GM19468 (cell line): ENCODE data around the gene SOX6.
"Not testable (repeated sequence)": the region's sequence is repeated elsewhere in the genome, so short reads cannot be mapped to it uniquely, and the experiment has no call there.

Experiments
- ATAC-seq: cut with Tn5 transposase; IDR thresholded peaks from one replicate; pipeline ENCODE4 v1.9.1; 2021; ENCODE audit warnings: mild to moderate bottlenecking, moderate library complexity, moderate number of reproducible peaks; ENCODE audit not compliant: unreplicated experiment; ENCODE audit errors: extremely low read depth

The SOX6 gene

DNA sequence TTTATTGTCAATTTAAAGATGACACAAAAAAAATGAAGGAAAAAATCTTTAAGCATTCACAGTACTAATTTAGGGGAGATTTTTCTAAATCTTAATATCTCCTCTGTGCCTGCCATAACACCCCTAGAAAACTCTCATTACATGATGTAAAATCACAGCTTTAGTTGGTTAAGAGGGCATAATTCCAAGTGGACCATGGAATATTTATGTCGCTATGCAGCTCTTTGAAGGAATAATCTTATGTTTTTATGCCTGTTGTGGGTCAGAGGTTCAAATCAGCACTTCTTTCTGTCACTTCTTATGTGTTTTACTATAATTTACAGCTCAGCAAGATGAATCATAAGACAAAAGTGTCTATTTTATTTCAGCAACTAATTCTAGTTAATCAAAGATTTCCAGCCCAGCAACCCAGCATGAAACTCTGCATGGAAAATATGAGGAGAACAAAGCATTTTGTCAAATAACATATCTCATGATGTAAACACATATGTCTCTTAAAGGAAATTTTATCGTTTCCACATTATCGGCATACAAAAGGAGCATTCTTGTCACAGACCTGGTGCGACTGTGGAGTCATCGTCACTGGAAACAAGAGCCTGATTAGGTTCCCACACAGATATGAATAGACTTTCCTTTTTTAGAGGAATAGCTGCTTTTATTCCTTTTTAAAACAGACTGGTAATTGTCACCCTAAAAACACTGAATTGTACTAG lies 274.8 kb downstream of the SOX6 start:
- ATAC-seq: no peak

DNA sequence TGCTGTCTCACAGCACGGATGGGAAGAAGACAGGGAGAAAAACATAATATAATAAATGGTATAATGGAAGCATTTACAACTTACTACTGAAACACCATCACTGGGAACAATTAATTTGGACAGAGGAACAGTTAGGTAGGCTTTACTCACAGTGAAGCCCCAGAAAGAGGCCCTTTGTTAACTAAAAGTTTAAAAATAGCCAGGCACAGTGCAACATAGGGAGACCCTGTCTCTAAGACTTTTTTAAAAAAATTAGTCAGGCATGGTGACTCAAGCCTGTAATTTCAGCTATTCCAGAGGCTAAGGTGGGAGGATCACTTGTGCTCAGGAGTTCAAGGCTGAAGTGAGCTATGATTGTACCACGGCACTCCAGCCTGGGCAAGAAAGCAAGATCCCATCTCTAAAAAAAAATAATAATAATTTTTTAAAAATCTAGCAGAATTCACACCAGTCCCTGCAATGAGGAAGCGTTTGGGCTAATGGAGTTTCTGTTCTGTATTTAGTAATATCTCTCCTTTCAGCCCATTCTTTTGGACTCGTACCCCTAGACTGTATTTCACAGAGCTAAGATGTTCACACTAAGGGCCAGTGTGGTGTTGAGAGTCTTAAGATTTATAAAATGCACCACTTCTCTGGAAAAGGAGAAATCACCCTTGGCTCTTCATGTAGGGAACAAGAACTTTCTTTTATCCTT lies 275.5 kb downstream of the SOX6 start:
- no peak for ATAC-seq

DNA sequence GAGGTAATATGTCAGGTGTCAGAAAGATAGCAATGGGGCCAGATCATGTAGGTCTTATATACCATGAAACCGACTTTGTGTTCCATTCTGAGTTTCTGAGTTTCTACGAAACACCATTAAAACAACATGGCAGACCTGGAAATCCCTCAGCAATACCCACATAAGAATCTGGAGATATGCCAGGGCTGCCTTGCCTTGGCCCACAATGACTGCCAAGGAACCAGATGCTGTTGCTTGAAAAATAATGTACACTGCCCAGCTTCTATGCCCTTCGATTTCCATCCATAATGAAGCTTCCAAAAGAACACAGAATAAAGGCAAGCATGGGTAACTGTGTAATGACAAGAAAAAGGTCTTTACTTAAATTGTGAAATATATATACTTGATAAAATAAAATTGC lies 277.4 kb downstream of the SOX6 start:
- no peak for ATAC-seq

DNA sequence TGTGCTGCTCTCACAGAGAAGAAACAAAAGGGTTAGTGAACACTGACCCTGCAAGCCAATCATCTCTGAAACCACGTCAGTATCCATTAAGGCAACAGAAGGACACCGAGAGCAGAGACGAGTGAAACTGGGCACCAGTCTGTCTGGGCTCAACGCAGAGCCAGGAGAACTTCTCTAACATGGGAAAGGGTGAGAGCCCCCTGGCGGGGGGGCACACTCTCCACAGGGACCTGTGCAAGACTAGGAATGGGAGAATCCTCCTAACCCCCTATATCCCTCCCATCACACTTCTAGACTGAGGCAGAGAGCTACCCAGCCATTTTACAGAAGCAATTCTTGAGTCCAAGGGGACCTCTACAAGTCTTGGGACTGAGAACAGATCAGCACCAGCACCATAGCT lies 285.8 kb downstream of the SOX6 start:
- ATAC-seq: no peak

DNA sequence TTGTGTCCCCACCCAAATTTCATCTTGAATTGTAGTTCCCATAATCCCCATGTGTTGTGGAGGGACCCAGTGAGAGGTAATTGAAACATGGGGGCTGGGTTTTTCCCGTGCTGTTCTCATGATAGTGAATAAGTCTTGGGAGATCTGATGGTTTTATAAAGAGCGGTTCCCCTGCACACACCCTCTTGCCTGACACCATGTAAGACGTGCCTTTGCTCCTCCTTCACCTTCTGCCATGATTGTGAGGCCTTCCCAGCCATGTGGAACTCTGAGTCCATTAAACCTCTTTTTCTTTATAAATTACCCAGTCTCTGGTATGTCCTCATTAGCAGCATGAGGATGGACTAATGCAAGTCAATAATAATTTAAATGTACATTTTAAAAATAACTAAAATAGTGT lies 289.1 kb downstream of the SOX6 start:
- ATAC-seq: not testable (repeated sequence)

DNA sequence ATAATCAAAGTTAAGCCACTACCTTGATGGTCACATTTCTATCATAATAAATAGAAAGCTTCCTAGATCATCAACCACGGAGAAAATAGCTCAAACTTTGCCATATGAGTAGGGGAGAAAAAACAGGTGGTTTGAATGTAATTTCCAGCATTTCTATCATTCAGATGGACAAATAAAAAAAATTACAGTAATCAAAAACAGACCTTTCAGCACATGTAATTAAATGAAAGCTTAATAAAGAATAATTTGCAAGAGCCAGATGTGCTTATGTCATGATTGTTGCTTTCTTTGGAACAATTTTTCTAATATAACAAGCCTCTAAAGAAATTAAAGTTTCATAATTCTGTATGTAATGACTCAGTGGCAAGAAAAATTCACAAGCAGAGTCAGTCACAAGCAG lies 297.0 kb downstream of the SOX6 start:
- no peak for ATAC-seq

DNA sequence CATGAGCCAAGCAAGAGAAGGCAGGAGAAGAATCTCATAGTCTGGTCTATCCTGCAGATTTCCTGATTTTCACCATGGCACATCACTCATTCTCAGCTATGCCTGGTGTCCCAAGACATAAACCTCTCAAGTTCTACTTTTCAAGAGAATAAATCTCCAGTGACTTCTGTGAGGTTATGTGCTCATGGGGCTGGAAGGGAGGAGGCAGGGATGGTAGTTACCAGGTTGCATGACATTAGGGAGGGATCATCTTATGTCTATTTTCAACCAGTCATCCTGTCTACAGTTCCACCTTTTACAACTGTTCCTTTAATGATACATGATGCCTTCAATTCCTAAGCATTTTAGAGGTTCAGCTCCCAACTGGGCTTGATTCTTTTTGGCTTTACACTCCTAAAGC lies 297.7 kb downstream of the SOX6 start:
- ATAC-seq: no peak

DNA sequence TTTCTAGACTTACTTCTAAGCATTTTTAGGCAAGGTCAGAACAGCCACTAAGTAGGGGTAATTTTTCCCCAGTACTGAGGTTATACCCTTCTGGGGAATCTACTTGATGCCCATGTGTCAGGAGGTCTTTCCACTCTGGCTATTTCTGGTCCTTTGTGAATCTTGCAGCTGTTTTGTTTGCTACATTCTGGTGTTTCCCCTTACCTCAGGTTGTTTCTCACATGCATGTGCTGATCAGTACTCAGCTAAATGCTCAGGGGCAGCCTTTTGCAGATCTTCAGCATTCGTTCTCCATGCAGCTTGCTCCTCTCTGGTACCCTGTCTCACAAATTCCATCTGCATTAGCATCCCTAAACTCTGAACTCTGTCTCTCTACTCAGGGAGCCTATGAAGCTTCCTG lies 303.6 kb downstream of the SOX6 start:
- no peak for ATAC-seq

DNA sequence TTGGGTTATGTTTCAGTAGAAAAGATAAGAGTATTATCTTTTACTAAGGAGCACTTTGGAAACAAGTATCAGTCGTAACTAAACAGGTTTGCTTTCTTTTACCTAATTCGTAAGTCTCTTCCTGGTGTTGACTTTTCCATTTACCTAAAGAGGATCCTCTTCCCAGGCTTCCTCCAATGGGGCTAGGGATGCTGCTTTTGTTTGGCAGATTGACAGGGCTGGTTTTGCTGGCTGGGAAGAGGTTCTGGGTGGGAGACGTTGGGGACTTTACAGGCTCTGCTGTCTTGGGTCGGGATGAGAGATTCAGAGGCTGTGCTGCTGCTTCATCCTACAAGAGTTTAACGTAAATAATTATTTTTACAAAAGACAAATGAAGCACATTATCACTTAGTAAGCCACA lies 306.7 kb downstream of the SOX6 start:
- no peak for ATAC-seq

DNA sequence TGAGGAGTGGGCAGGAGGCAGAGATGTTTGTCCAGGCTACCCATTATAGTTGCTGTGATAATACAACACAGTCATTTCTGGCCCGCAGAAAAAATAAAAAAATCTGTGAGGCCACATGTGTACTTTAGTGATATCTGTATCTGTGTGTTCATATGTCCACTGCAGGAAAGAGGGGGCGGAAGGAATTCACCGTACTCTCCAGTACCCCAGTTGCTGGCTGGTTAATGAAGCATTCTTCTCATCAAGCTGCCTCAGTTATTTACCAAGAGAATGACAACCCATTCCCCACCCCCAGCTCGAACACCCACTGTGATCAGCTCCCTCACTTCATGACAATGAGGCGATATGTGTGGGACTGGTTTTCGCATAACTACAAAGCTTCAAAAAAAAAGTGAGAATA lies 309.3 kb downstream of the SOX6 start:
- ATAC-seq: no peak

DNA sequence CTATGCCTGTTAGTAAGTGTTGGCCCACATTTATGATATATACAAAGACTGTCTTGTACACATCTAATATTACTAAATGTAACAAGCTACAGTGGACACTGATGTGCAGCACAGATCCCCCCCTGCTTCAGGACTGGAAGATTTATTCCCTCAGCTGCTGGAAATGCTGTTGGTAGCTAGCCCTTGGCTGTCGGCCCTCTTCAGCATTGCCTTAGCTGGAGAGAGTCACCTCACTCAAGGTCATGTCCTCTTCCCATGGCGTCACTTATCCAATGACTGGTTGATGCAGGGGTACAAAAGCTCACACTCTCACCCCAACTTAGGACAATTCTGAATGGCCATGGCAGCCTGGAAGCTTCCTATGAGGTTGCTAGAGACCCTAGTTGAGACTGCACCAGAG lies 312.7 kb downstream of the SOX6 start:
- ATAC-seq: no peak

DNA sequence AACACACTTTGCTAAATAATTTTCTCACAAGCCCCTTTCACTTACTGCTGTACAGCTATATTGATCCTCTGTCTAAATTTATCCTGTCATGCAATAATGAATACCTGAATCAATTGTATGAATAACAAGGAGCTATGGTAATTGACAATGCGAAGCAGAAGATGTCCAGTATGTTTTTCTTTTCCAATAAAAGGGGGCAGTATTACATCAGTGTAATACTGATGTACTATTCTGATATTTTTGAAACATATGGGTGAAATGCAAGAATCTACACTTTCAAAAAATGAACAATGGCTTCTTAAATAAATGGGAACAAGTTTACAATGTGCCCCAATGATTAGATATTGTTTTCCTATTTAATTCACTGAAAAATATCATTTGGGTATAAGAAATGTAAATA lies 315.1 kb downstream of the SOX6 start:
- no peak for ATAC-seq

DNA sequence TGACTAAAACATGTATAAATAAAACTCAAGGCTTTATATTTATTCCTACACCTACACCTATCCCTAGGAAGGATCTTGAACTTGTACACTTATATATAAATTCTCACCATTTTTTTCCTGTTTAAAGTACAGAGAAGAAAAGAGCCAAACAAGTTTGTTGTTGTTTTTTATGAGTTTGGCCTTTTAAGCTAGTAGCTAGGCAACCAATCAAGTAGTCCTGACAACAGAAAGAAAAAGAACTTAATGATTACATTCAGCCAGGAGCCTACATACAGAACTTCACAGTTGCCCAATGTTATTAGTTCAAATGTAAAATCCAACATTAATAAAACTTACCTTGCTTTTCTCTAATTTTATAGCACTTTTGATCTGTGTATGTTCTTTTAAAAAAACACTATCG lies 316.2 kb downstream of the SOX6 start:
- no peak for ATAC-seq

DNA sequence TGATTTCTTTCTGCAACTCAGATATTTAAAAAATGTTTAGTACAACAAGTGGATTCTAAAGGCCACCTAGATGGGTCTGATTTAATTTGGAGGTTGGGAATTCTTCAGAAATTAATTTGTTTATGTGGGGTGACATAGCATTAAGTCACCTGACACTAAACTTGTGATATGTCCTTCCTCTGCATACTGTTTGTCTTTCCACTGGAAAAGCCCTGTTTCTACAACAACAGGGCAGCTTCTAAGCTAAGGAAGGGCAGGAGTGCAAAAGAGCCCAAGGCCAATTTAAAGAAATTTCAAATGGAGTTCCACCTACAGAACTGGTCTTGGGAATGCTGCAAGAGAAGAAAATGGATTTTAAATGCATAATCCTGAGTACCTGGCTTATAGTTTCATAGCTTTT lies 319.2 kb downstream of the SOX6 start:
- ATAC-seq: no peak

DNA sequence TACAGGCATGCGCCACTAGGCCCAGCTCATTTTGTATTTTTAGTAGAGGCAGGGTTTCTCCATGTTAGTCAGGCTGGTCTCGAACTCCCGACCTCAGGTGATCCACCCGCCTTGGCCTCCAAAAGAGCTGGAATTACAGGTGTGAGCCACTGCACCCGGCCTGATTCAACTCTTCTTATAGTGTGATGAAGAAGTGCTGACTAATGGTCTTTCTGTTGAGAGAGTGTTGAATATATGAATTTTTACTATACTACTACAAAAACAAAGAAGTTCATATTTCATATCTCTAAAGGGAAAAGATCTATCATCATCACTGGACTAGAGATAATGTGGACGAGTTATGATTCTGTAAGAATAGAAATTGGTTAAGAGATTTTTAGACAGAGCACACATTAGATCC lies 320.1 kb downstream of the SOX6 start:
- ATAC-seq: no peak

DNA sequence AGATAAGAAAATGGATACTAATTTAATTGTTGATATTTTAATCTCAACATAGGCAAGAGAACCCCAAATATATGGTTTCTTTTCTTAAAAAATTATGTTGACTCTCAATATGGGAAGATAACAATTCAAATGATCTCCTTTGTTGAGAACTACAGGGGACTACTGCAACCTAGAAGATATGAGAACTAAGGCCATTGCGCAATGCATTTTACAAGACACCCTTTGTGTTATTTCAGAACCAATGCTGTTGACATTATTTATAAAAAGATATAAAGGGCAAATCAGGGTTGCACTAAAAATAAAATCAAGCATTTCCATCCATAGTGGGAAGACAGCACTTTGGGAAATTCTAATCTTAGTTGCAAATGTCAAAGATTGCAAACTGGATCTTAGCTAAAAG lies 322.3 kb downstream of the SOX6 start:
- no peak for ATAC-seq

DNA sequence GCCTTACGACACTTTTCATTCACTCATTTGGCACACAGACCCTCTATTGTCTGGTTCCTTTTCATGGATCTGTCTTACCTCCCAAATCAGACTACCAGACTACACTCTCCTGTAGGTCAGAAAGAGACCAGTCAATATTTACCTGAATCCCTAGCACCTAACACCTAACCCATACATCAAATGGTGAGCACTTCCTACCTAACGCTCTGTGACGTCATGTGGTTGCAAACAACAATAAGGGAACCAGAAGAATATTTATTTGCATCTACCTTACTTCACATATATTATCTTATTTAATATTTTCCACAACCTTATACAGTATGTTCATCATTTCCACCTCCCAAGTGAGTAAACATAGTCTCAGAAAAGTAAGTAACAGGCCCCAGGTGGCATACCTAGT lies 323.4 kb downstream of the SOX6 start:
- ATAC-seq: no peak

DNA sequence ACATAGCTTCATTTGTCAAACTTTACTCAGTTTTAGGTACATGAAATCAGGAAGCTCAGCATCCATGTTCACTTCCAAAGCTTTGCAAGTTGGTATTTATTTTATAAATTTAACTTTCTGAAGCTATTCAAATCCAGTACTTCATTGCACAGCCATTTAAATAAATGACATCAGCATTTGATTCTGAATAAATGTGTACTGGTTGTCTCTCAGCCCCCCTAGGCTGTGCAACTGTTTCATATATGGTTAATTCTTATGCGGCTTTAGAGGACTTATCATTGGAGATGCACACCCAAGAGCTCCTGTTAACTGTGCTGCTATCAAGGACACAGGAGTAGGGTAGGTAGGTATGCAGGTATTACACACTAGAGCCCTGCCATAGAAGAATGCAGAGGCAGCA lies 325.1 kb downstream of the SOX6 start:
- no peak for ATAC-seq

DNA sequence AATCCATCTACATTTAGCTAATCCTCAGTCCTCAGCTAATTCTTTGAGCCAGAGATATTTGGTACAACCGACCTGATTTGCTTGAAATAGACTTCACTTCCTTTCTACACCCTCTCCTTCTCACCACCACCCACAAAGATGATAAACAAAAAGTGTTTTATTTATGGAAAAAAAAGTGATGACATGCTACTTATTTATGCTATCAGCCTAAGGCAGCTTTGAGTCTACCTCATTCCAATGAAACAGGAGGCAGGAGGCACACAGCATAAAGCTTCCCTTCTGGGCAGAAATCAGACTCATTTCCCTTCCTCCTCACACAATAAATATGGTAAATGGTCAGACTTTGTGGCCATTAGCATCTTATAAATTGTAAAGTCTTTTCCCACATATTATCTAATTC lies 325.7 kb downstream of the SOX6 start:
- no peak for ATAC-seq

DNA sequence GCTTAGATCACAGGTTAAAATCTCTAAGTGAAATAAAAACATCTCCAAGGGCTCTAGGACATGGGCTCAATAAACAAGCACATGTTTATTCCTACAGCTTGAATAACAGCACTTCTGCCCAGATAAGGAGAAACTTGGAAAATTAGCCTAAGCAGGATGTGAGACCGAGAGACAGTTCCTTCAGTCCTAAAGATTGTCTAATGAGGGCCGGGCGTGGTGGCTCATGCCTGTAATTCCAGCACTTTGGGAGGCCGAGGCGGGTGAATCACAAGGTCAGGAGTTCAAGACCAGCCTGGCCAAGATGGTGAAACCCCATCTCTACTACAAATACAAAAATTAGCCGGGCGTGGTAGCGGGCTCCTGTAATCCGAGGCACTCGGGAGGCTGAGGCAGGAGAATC lies 327.2 kb downstream of the SOX6 start:
- ATAC-seq: not testable (repeated sequence)

DNA sequence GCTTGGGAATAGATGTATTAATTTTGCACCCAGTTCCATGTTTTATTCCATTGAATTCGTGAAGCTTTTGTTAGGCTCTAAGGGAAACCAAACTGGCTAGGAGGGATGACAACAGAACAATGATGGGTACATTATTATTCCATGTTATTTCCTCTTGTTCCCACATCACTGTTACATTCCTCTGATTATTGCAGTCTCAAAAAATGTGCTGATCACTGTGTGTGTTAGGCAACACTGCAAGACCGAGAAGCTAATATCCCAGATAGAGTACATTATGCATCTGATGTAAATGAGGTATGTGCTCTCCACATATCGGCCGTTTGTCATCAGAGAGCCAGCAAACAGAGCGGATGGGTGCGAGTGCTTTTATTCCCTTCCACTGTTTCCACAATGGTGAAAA lies 327.9 kb downstream of the SOX6 start:
- ATAC-seq: no peak

DNA sequence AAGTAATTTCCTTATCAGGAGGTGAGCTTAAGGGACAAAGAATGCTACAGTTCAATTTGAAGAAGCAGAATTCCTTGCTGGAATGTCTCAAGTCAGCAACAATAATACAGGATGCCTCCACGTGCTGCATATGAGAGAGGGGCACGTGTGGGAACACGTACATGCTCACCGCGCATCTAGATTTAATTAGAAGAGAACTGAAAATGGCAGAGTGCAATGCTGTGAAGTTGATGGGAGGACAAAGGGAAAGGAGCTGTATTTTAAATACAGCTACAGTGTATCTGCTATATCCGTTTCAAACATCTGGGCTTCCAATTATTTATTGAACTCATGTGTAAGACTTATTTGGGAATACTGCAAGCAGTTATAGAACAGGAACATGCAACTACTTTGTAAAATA lies 328.7 kb downstream of the SOX6 start:
- no peak for ATAC-seq
